ENCODE results near the gene FAT1.

- TF ChIP-seq, protein P1, sequence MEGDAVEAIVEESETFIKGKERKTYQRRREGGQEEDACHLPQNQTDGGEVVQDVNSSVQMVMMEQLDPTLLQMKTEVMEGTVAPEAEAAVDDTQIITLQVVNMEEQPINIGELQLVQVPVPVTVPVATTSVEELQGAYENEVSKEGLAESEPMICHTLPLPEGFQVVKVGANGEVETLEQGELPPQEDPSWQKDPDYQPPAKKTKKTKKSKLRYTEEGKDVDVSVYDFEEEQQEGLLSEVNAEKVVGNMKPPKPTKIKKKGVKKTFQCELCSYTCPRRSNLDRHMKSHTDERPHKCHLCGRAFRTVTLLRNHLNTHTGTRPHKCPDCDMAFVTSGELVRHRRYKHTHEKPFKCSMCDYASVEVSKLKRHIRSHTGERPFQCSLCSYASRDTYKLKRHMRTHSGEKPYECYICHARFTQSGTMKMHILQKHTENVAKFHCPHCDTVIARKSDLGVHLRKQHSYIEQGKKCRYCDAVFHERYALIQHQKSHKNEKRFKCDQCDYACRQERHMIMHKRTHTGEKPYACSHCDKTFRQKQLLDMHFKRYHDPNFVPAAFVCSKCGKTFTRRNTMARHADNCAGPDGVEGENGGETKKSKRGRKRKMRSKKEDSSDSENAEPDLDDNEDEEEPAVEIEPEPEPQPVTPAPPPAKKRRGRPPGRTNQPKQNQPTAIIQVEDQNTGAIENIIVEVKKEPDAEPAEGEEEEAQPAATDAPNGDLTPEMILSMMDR (IDR thresholded peaks at IDR 0.05), result no peak
- TF ChIP-seq POLR2A (IDR thresholded peaks at IDR 0.05) (no peak), POLR2AphosphoS5 (IDR thresholded peaks at IDR 0.05) (no peak)
Observed at GRCh38 chr4:186650401-186651180, 73.1 kb downstream of the FAT1 start.

Measured in sigmoid colon (tissue), 4 donors.